Ectodermal cell (in vitro differentiated cells): Measurements from ENCODE around the gene PRELID2.

Experiments
- H3K27ac ChIP-seq: 2 replicates; pipeline ENCODE4 v1.7.0; 2013; ENCODE audit warnings: mild to moderate bottlenecking, low read depth, low read length; ENCODE audit not compliant: insufficient read depth, poor library complexity, severe bottlenecking
- H3K27me3 ChIP-seq: 2 replicates; pipeline ENCODE4 v1.7.0; 2013; ENCODE audit warnings: mild to moderate bottlenecking, low read length; ENCODE audit not compliant: insufficient read depth, control insufficient read depth, poor library complexity, severe bottlenecking
- H3K36me3 ChIP-seq: one replicate; pipeline ENCODE4 v1.7.0; 2013; ENCODE audit warnings: low read length; ENCODE audit not compliant: control insufficient read depth, insufficient read depth
- H3K4me1 ChIP-seq: one replicate; pipeline ENCODE4 v1.7.0; 2013; ENCODE audit warnings: low read length; ENCODE audit not compliant: control insufficient read depth, insufficient read depth
- H3K4me3 ChIP-seq: 2 replicates; pipeline ENCODE4 v1.7.0; 2013; ENCODE audit warnings: low read depth, low read length, control low read depth; ENCODE audit not compliant: insufficient read depth
- H3K9me3 ChIP-seq: 2 replicates; pipeline ENCODE4 v1.7.0; 2013; ENCODE audit warnings: mild to moderate bottlenecking, low read length, moderate library complexity; ENCODE audit not compliant: control insufficient read depth
- WGBS, 2 experiments: methylation state at CpG; one replicate each; pipeline ENCODE4 v1.1.7; 2013; ENCODE audit warnings: missing lambda C conversion rate in 2 of 2; 5-methylcytosine and 5-hydroxymethylcytosine counted together

PRELID2 gene

GRCh38 chr5:145858959-145859358 lies 23.8 kb upstream of the PRELID2 start:
- Histone ChIP-seq H3K27ac (no peak overlapping the region), H3K9me3 (no peaks in the 10 kb centered on the region), H3K4me1 (peaks cover 5% of the 10 kb centered on the region), H3K36me3 (no peaks in the 10 kb centered on the region), H3K4me3 (no peak overlapping the region), H3K27me3 (no peaks in the 10 kb centered on the region)
- 93% methylated on average over 3 to 4 of the region's 4 CpGs for WGBS, 2 experiments

- Histone ChIP-seq H3K9me3 (no peaks in the 10 kb centered on the region), H3K36me3 (no peaks in the 10 kb centered on the region), H3K4me3 (no peak overlapping the region), H3K4me1 (peaks cover 5% of the 10 kb centered on the region), H3K27ac (no peak overlapping the region), H3K27me3 (no peaks in the 10 kb centered on the region)
- WGBS, 2 experiments, result 5 to 6% methylated on average over 25 of the region's 25 CpGs
Measured at GRCh38 chr5:145856285-145856818, 21.2 kb upstream of the PRELID2 start.

GRCh38 chr5:145855763-145856267 lies 20.7 kb upstream of the PRELID2 start:
- Histone ChIP-seq H3K27ac (no peak overlapping the region), H3K4me1 (peaks cover 5% of the 10 kb centered on the region), H3K36me3 (no peaks in the 10 kb centered on the region), H3K4me3 (no peak overlapping the region), H3K27me3 (no peaks in the 10 kb centered on the region), H3K9me3 (no peaks in the 10 kb centered on the region)
- WGBS, 2 experiments, result 77 to 92% methylated on average over 3 to 4 of the region's 4 CpGs

- no peak overlapping the region for H3K27ac ChIP-seq
- no peaks in the 10 kb centered on the region for H3K27me3 ChIP-seq
- H3K4me3 ChIP-seq, result no peak overlapping the region
- H3K36me3 ChIP-seq, result no peaks in the 10 kb centered on the region
- H3K9me3 ChIP-seq, result no peaks in the 10 kb centered on the region
- 93 to 98% methylated on average over 2 of the region's 2 CpGs for WGBS, 2 experiments
- H3K4me1 ChIP-seq, result peaks cover 5% of the 10 kb centered on the region
Measured at GRCh38 chr5:145854651-145855258, 19.6 kb upstream of the PRELID2 start.

- 100% methylated on average over 2 of the region's 3 CpGs for WGBS, 2 experiments
- Histone ChIP-seq H3K4me3 (no peak overlapping the region), H3K27me3 (no peaks in the 10 kb centered on the region), H3K36me3 (no peaks in the 10 kb centered on the region), H3K4me1 (peaks cover 5% of the 10 kb centered on the region), H3K9me3 (no peaks in the 10 kb centered on the region), H3K27ac (no peak overlapping the region)
Measured at GRCh38 chr5:145853781-145854376, 18.7 kb upstream of the PRELID2 start.

- no peak overlapping the region for H3K4me3 ChIP-seq
- H3K9me3 ChIP-seq, result no peaks in the 10 kb centered on the region
- WGBS, 2 experiments, result 78 to 83% methylated on average over 3 of the region's 3 CpGs
- no peak overlapping the region for H3K27ac ChIP-seq
- H3K4me1 ChIP-seq, result peaks cover 5% of the 10 kb centered on the region
- H3K36me3 ChIP-seq, result no peaks in the 10 kb centered on the region
- no peaks in the 10 kb centered on the region for H3K27me3 ChIP-seq
Measured at GRCh38 chr5:145852990-145853389, 17.8 kb upstream of the PRELID2 start.

- Histone ChIP-seq H3K36me3 (no peaks in the 10 kb centered on the region), H3K4me3 (no peak overlapping the region), H3K4me1 (no peaks in the 10 kb centered on the region), H3K27ac (no peak overlapping the region), H3K27me3 (no peaks in the 10 kb centered on the region), H3K9me3 (no peaks in the 10 kb centered on the region)
- 100% methylated on average over 1 of the region's 1 CpG for WGBS, 2 experiments
Measured at GRCh38 chr5:145848854-145849253, 13.7 kb upstream of the PRELID2 start.

GRCh38 chr5:145847499-145848497 lies 12.7 kb upstream of the PRELID2 start:
- WGBS, 2 experiments, result 92 to 96% methylated on average over 6 of the region's 6 CpGs
- no peaks in the 10 kb centered on the region for H3K27me3 ChIP-seq
- no peaks in the 10 kb centered on the region for H3K36me3 ChIP-seq
- no peaks in the 10 kb centered on the region for H3K4me1 ChIP-seq
- no peaks in the 10 kb centered on the region for H3K9me3 ChIP-seq
- H3K27ac ChIP-seq, result no peak overlapping the region
- no peak overlapping the region for H3K4me3 ChIP-seq

- Histone ChIP-seq H3K27me3 (no peaks in the 10 kb centered on the region), H3K36me3 (no peaks in the 10 kb centered on the region), H3K4me1 (no peaks in the 10 kb centered on the region), H3K4me3 (no peak overlapping the region), H3K9me3 (no peaks in the 10 kb centered on the region), H3K27ac (no peak overlapping the region)
- WGBS, 2 experiments, result 96 to 100% methylated on average over 2 to 3 of the region's 3 CpGs
Measured at GRCh38 chr5:145846081-145846480, 10.9 kb upstream of the PRELID2 start.

GRCh38 chr5:145841299-145841698 lies 6.2 kb upstream of the PRELID2 start:
- Histone ChIP-seq H3K27ac (no peak overlapping the region), H3K36me3 (no peaks in the 10 kb centered on the region), H3K4me1 (no peaks in the 10 kb centered on the region), H3K27me3 (no peaks in the 10 kb centered on the region), H3K4me3 (no peak overlapping the region), H3K9me3 (no peaks in the 10 kb centered on the region)
